IMR-90 (cell line): ENCODE results near the gene ZNF512B. TPM values are rescaled to one million over a fixed set of nuclear protein-coding genes. Genes with fewer than 3 reads are reported as not detected.

ENCODE experiments used
- ATAC-seq: fragments of 200-7000 bp; cut with Tn5 transposase; 2 replicates; pipeline ENCODE4 v1.9.1; 2020; ENCODE audit warnings: low read depth, mild to moderate bottlenecking, moderate library complexity
- BruUV-seq: library from RNA; stranded (reverse); fragments of 400-500 nt; replicated peaks from 2 replicates; lab custom pipeline; 2021; lab: Mats Ljungman, UMichigan
- CTCF ChIA-PET: fragments of 300-600 bp; formaldehyde crosslinking; extraction: SDS; loops from one replicate; lab custom pipeline; 2021; ENCODE audit warnings: antibody characterized with exemption; lab: Yijun Ruan, JAX
- POLR2A ChIA-PET: fragments of 300-600 bp; sonication (Branson Sonifier 250); formaldehyde crosslinking; loops from one replicate; lab custom pipeline; 2022; ENCODE audit warnings: antibody characterized with exemption; ENCODE audit not compliant: unreplicated experiment; lab: Charles Lee
- DNase-seq: peaks from one replicate; pipeline ENCODE4 v3.0.0; 2013
- H2AFZ ChIP-seq: replicated peaks from 2 replicates; pipeline ENCODE3; 2013; ENCODE audit warnings: low read length, mild to moderate bottlenecking; ENCODE audit not compliant: poor library complexity
- H2AK5ac ChIP-seq: 2 replicates; pipeline ENCODE4 v1.6.1; 2013; ENCODE audit warnings: low read depth, low read length, inconsistent platforms
- H2AK9ac ChIP-seq: replicated peaks from 2 replicates; pipeline ENCODE3; 2013; ENCODE audit warnings: mild to moderate bottlenecking, low read depth, low read length, moderate library complexity; ENCODE audit not compliant: poor library complexity
- H2BK120ac ChIP-seq: 2 replicates; pipeline ENCODE4 v1.6.1; 2013; ENCODE audit warnings: low read depth, low read length, inconsistent platforms
- H2BK15ac ChIP-seq: 3 replicates; pipeline ENCODE4 v1.6.1; 2013; ENCODE audit warnings: low read depth, low read length, inconsistent platforms
- H2BK20ac ChIP-seq: 2 replicates; pipeline ENCODE4 v1.6.1; 2013; ENCODE audit warnings: low read depth, mild to moderate bottlenecking, inconsistent platforms, low read length, moderate library complexity
- H2BK5ac ChIP-seq: 2 replicates; pipeline ENCODE4 v1.6.1; 2013; ENCODE audit warnings: mild to moderate bottlenecking, low read depth, low read length, inconsistent platforms; ENCODE audit not compliant: poor library complexity, severe bottlenecking
- H3K14ac ChIP-seq: replicated peaks from 2 replicates; pipeline ENCODE4 v1.6.1; 2013; ENCODE audit warnings: low read depth, low read length, inconsistent platforms
- H3K18ac ChIP-seq: 2 replicates; pipeline ENCODE4 v1.6.1; 2013; ENCODE audit warnings: low read depth, low read length, control low read depth
- H3K23ac ChIP-seq: 2 replicates; pipeline ENCODE4 v1.6.1; 2013; ENCODE audit warnings: low read depth, low read length, inconsistent platforms
- H3K27ac ChIP-seq: 2 replicates; pipeline ENCODE4 v1.5.1; 2013; ENCODE audit warnings: mild to moderate bottlenecking, control low read depth, low read length; ENCODE audit not compliant: insufficient read depth
- H3K27me3 ChIP-seq: 2 replicates; pipeline ENCODE4 v1.6.1; 2013; ENCODE audit warnings: low read length; ENCODE audit not compliant: control insufficient read depth, insufficient read depth
- H3K36me3 ChIP-seq: 2 replicates; pipeline ENCODE4 v1.6.1; 2013; ENCODE audit warnings: low read length, mixed read lengths; ENCODE audit not compliant: control insufficient read depth, insufficient read depth
- H3K4ac ChIP-seq: 2 replicates; pipeline ENCODE4 v1.6.1; 2013; ENCODE audit warnings: low read depth, low read length, inconsistent platforms
- H3K4me1 ChIP-seq: 2 replicates; pipeline ENCODE4 v1.6.1; 2013; ENCODE audit warnings: low read length, mixed read lengths; ENCODE audit not compliant: control insufficient read depth, insufficient read depth
- H3K4me2 ChIP-seq: 2 replicates; pipeline ENCODE4 v1.6.1; 2013; ENCODE audit warnings: low read depth, mild to moderate bottlenecking, control low read depth, low read length, moderate library complexity
- H3K4me3 ChIP-seq: 2 replicates; pipeline ENCODE4 v1.5.1; 2013; ENCODE audit warnings: low read depth, mild to moderate bottlenecking, control low read depth, low read length, moderate library complexity; ENCODE audit not compliant: insufficient read depth
- H3K56ac ChIP-seq: 2 replicates; pipeline ENCODE4 v1.6.1; 2013; ENCODE audit warnings: low read length, inconsistent platforms; ENCODE audit not compliant: insufficient read depth; ENCODE audit errors: extremely low read depth
- H3K79me1 ChIP-seq, 2 experiments: 2 replicates each; pipeline ENCODE4 v1.6.1; 2013; ENCODE audit warnings: low read length in 2 of 2, inconsistent platforms in 1 of 2, low read depth in 1 of 2
- H3K9ac ChIP-seq: 2 replicates; pipeline ENCODE4 v1.6.1; 2013; ENCODE audit warnings: low read depth, low read length, control low read depth
- H3K9me1 ChIP-seq: 2 replicates; pipeline ENCODE4 v1.6.1; 2013; ENCODE audit warnings: low read length, inconsistent platforms; ENCODE audit not compliant: insufficient read depth
- H3K9me3 ChIP-seq: 2 replicates; pipeline ENCODE4 v1.6.1; 2013; ENCODE audit warnings: low read length; ENCODE audit not compliant: control insufficient read depth, insufficient read depth
- H4K20me1 ChIP-seq: 2 replicates; pipeline ENCODE4 v1.6.1; 2013; ENCODE audit warnings: low read length, inconsistent platforms; ENCODE audit not compliant: insufficient read depth
- H4K5ac ChIP-seq: 2 replicates; pipeline ENCODE4 v1.6.1; 2013; ENCODE audit warnings: mild to moderate bottlenecking, low read depth, low read length, control low read depth
- H4K8ac ChIP-seq, 2 experiments: 2 replicates each; pipeline ENCODE4 v1.6.1; 2013; ENCODE audit warnings: low read depth in 2 of 2, low read length in 2 of 2, control low read depth in 1 of 2, inconsistent platforms in 1 of 2
- H4K91ac ChIP-seq: 2 replicates; pipeline ENCODE4 v1.6.1; 2013; ENCODE audit warnings: low read depth, low read length, inconsistent platforms; ENCODE audit not compliant: insufficient read depth
- BHLHE40 ChIP-seq: fragments of 150-350 bp; IDR thresholded peaks from 2 replicates; pipeline ENCODE4 v1.6.1; 2016; ENCODE audit warnings: mild to moderate bottlenecking, low read depth, low read length
- CEBPB ChIP-seq: IDR thresholded peaks from 2 replicates; pipeline ENCODE4 v1.6.1; 2012; ENCODE audit warnings: low read depth, low read length, improper control_type of control experiment
- CHD1 ChIP-seq: IDR thresholded peaks from 2 replicates; pipeline ENCODE4 v1.6.1; 2012; ENCODE audit warnings: low read depth, low read length, improper control_type of control experiment
- CTCF ChIP-seq: conservative IDR thresholded peaks from 2 replicates; pipeline ENCODE4 v1.5.1; 2012; ENCODE audit warnings: mild to moderate bottlenecking, low read depth, low read length, improper control_type of control experiment
- ELK1 ChIP-seq: fragments of 150-350 bp; IDR thresholded peaks from 2 replicates; pipeline ENCODE4 v1.6.1; 2016; ENCODE audit warnings: low read depth, mild to moderate bottlenecking, low read length, moderate library complexity, borderline replicate concordance
- FOS ChIP-seq: fragments of 150-350 bp; IDR thresholded peaks from 2 replicates; pipeline ENCODE4 v1.6.1; 2016; ENCODE audit warnings: low read depth, low read length
- MAFK ChIP-seq: IDR thresholded peaks from 2 replicates; pipeline ENCODE4 v1.6.1; 2012; ENCODE audit warnings: low read depth, low read length, improper control_type of control experiment
- MAZ ChIP-seq: IDR thresholded peaks from 2 replicates; pipeline ENCODE4 v1.6.1; 2012; ENCODE audit warnings: low read depth, mild to moderate bottlenecking, low read length, improper control_type of control experiment, moderate library complexity, borderline replicate concordance
- MXI1 ChIP-seq: IDR thresholded peaks from 2 replicates; pipeline ENCODE4 v1.6.1; 2012; ENCODE audit warnings: low read depth, mild to moderate bottlenecking, low read length, moderate library complexity, borderline replicate concordance
- NFE2L2 ChIP-seq: fragments of 150-350 bp; IDR thresholded peaks from 2 replicates; pipeline ENCODE4 v1.6.1; 2016; ENCODE audit warnings: low read depth, mild to moderate bottlenecking, low read length
- POLR2A ChIP-seq: IDR thresholded peaks from 2 replicates; pipeline ENCODE4 v1.6.1; 2012; ENCODE audit warnings: mild to moderate bottlenecking, low read depth, low read length
- RAD21 ChIP-seq: IDR thresholded peaks from 2 replicates; pipeline ENCODE4 v1.6.1; 2012; ENCODE audit warnings: low read length, improper control_type of control experiment
- RCOR1 ChIP-seq: IDR thresholded peaks from 2 replicates; pipeline ENCODE4 v1.6.1; 2012; ENCODE audit warnings: mild to moderate bottlenecking, low read length, improper control_type of control experiment; ENCODE audit not compliant: insufficient replicate concordance
- RFX5 ChIP-seq: IDR thresholded peaks from 2 replicates; pipeline ENCODE4 v1.8.0; 2012; ENCODE audit warnings: low read depth, mild to moderate bottlenecking, low read length, moderate library complexity
- SMC3 ChIP-seq: fragments of 150-350 bp; IDR thresholded peaks from 2 replicates; pipeline ENCODE4 v1.6.1; 2016; ENCODE audit warnings: low read depth, mild to moderate bottlenecking, antibody characterized with exemption, low read length, moderate library complexity
- USF2 ChIP-seq: fragments of 150-350 bp; IDR thresholded peaks from 2 replicates; pipeline ENCODE4 v1.6.1; 2017; ENCODE audit warnings: mild to moderate bottlenecking, antibody characterized with exemption, low read length, low read depth
- WGBS, 2 experiments: methylation state at CpG; one replicate each; pipeline versions ENCODE4 v1.1.5 to v1.1.7; 2013; ENCODE audit warnings: missing lambda C conversion rate in 2 of 2; ENCODE audit not compliant: insufficient read length in 1 of 2; ENCODE audit errors: extremely low coverage in 2 of 2; 5-methylcytosine and 5-hydroxymethylcytosine counted together
- dilution Hi-C: fragments of 300-500 bp; cut with HindIII; formaldehyde crosslinking; loops from one replicate; pipeline ENCODE4 v1.14.3; 2018; ENCODE audit warnings: low sequenced_read_pairs; ENCODE audit not compliant: unreplicated experiment
- in situ Hi-C: fragments of 300-500 bp; cut with MboI; formaldehyde crosslinking; loops from 3 replicates; pipeline ENCODE4 v1.14.3; 2019; ENCODE audit warnings: low sequenced_read_pairs, inconsistent platforms, mixed read lengths
- intact Hi-C: fragments of 100-400 bp; cut with micrococcal nuclease; formaldehyde crosslinking; loops from 2 replicates; pipeline ENCODE4 v1.10.0; 2022
- polyA plus RNA-seq, 3 experiments: library from polyadenylated mRNA; depleted of rRNA; stranded (reverse); fragments of >200 nt; gene quantifications; 2 replicates each; pipeline ENCODE4 v1.2.3, GENCODE V29; 2012; ENCODE audit warnings: low replicate concordance in 1 of 3
- total RNA-seq: library from RNA; depleted of rRNA; stranded (reverse); fragments of >200 nt; gene quantifications from 2 replicates; pipeline ENCODE4 v1.2.3, GENCODE V29; 2012

The ZNF512B gene
- total and polyA plus RNA-seq, 2 of the 4 experiments (the other 2 are of a cell fraction) = 6.5 to 15.6 TPM

- H3K27ac ChIP-seq = no peak overlapping the region
- H3K4ac ChIP-seq = no peak overlapping the region
- TF ChIP-seq POLR2A (no peak), MXI1 (no peak), CTCF (no peak), CHD1 (no peak), FOS (no peak), RAD21 (no peak), USF2 (no peak), CEBPB (no peak), MAFK (no peak), ELK1 (no peak), SMC3 (no peak), MAZ (no peak), RCOR1 (no peak), RFX5 (no peak), BHLHE40 (no peak), NFE2L2 (no peak)
- peaks cover 75% of the 10 kb centered on the region for H4K20me1 ChIP-seq
- H3K36me3 ChIP-seq = peaks cover 8% of the 10 kb centered on the region
- H3K4me2 ChIP-seq = no peak overlapping the region
- 80% methylated on average over 1 of the region's 12 CpGs; no CpG with 5 or more reads in 1 of the 2 experiments for WGBS, 2 experiments
- no peak overlapping the region for H2BK5ac ChIP-seq
- no peak overlapping the region for H3K4me3 ChIP-seq
- POLR2A ChIA-PET = no interaction called here
- peak overlapping the region; percentile 37 for H2AK9ac ChIP-seq
- H4K91ac ChIP-seq = no peak overlapping the region
- H3K9me3 ChIP-seq = 0 out of 2 replicates have a peak, but pooled peaks cover 2% of the 10 kb centered on the region
- peaks cover 4% of the 10 kb centered on the region; the same call in 1 of the 2 replicates for H3K4me1 ChIP-seq
- H2AFZ ChIP-seq = no peak overlapping the region
- no peak overlapping the region for H2BK15ac ChIP-seq
- no peak overlapping the region for H4K8ac ChIP-seq
- no peak overlapping the region for H2BK20ac ChIP-seq
- no peak overlapping the region for H3K14ac ChIP-seq
- H3K23ac ChIP-seq = no peak overlapping the region
- H3K9me1 ChIP-seq = no peaks in the 10 kb centered on the region
- H4K5ac ChIP-seq = no peak overlapping the region
- H2AK5ac ChIP-seq = no peak overlapping the region
- H3K56ac ChIP-seq = no peak overlapping the region
- no peak overlapping the region for H3K18ac ChIP-seq
- in situ Hi-C loops = no loop called here
- peaks cover 14 to 62% of the 10 kb centered on the region in 2 experiments for H3K79me1 ChIP-seq
- no peaks in the 10 kb centered on the region for H3K27me3 ChIP-seq
- no peak overlapping the region for H3K9ac ChIP-seq
- dilution Hi-C loops = no loop called here
- no TSS peak for BruUV-seq
- DNase-seq (no peak), ATAC-seq (no peak)
- H2BK120ac ChIP-seq = no peak overlapping the region
- intact Hi-C loops = no loop called here
- CTCF ChIA-PET = no interaction called here
These were observed 56.0 kb downstream of the ZNF512B start for GRCh38 chr20:63913768-63914167.
